DLD1 (cell line): Measurements from ENCODE around the gene KDM7A.
"Not testable (repeated sequence)": the region's sequence is repeated elsewhere in the genome, so short reads cannot be mapped to it uniquely, and the experiment has no call there.

Source experiments
- in situ Hi-C: cut with HindIII; loops from 2 replicates; pipeline ENCODE4 v1.10.0; 2017; ENCODE audit warnings: low sequenced_read_pairs

The KDM7A gene

GRCh38 chr7:140201393-140201792 lies 24.6 kb upstream of the KDM7A start:
- in situ Hi-C loops, result no loop called here

DNA sequence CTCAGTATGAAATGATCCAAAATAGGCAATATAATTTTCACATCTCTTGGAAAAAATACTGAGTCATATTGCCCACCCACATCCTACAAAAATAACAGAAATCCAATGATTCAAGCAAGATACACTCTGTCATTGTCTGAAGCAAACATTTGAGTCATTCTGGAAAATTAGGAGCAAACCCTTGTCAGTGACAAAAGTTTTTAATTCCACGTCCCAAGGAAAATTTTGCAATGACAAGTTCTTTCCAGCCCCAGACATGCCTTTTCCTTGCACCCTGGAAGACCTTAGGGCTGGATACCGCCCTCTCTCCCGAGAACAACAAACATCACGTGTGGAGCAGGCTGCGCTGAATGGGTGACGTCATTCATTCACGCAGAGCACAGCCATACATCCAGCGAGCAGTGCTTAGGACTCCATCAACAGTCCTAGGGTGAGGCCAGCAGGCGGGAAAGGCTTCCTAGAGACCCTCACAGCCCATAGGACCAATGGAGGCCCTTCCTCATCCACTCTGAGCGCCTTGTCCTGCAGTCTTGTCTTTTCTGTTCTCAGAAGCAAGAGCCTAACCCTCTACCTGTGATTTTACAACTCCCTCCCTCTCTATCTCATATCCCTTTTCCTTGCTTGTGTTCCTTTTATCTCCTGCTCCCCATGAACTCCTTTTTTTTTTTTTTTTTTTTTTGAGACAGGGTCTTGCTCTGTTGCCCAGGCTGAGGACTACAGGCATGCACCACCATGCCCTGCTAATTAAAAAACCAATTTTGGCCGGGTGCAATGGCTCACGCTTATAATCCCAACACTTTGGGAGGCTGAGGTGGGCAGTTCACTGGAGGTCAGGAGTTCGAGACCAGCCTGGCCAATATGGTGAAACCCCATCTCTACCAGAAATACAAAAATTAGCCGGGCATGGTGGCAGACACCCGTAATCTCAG lies 23.5 kb upstream of the KDM7A start:
- in situ Hi-C loops, result no loop called here

DNA sequence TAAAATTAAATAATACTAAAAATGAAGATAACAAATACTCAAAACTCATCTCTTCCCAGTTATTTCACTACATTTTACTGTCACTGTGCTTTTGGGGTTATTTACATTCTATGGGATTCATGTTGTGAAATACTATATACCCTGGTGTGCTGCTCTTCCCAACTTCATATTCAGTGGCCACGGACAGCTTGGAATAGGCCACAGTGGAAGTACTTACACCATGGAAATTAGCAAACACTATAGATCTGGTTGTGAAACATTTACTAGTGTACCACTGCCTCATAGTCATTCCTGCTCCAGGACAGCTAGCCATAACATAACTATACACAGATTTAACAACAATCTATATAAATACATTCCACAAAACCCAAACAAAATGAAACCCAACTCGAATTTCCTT lies 21.2 kb upstream of the KDM7A start:
- in situ Hi-C loops, result no loop called here

GRCh38 chr7:140197218-140197890 lies 20.6 kb upstream of the KDM7A start:
- in situ Hi-C loops, result no loop called here

- in situ Hi-C loops, result no loop called here
Measured at GRCh38 chr7:140196361-140197217, 19.8 kb upstream of the KDM7A start.

DNA sequence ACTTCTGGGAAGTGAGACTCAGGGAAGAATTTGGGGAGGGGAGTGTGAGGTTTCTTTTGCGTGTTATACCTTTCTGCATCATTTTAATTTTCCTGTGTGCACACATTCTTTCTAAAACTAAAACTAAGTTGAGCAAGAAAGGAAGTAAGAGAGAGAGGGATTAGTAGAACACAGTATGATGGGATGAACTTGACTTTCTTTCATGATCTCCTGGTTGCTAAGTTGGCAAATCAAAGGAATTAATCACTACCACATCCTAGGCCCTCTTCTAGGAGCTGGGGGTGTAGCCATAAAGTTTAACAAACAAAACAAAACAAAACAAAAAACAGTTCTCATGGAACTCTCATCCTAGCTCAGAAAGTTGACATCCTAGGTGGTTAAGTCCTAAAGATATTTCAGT lies 19.1 kb upstream of the KDM7A start:
- in situ Hi-C loops, result no loop called here

DNA sequence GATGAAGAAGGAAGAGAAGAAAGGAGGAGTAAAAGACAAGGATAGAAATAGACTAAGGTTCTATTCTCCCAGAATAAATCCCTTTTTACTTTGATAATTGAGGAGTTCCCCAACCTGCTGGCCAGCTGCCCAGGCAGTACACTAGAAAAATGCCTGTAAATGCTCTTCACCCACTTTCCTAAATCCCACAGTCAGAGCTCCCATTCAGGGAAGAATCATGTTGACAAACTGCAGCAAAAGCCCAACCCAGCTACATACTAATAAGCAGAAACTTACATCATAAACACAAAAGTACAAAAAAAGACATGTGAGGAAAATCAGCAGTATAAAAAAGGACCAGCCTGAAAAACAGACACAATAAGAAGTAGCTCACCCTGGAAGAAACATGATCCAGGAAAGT lies 15.8 kb upstream of the KDM7A start:
- in situ Hi-C loops, result no loop called here

DNA sequence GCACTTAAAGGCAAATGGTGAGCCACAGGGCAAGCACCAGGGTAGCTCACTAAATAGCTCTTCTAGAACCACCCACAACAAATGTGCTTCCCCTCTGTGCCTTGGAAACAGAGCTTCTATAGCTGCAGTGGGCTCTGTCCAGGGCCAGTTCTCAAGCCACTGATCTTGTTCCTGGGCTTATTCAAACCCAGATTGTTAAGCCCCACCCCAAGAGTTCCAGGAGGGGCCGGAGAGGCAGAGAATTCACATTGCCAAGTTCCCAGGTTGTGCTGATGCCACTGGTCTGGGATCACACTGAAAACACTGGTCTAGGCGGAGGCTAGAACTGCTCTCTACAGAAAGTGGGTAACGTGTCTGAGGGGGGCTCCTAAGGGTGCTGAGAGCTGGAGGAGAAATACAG lies 15.4 kb upstream of the KDM7A start:
- in situ Hi-C loops, result no loop called here

DNA sequence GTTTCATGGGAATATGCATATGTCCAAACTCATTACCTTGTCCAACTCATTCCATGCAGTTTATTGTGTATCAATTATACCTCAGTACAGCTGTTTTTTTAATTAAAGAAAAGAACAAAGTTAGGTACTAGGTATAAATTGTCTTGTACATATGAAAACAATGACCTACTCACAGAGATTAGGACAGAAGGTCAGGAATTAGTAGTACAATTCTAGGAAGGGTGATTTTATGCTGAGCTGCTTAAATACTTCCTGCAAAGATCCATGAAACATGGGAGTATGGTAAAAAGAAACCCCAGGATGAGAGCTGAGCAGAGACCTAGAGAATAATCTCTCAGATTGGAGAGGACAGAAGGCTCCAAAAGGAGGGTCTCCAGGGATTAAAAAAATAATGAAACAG lies 13.8 kb upstream of the KDM7A start:
- in situ Hi-C loops, result no loop called here

- in situ Hi-C loops, result no loop called here
Measured at GRCh38 chr7:140189917-140190316, 13.1 kb upstream of the KDM7A start.

DNA sequence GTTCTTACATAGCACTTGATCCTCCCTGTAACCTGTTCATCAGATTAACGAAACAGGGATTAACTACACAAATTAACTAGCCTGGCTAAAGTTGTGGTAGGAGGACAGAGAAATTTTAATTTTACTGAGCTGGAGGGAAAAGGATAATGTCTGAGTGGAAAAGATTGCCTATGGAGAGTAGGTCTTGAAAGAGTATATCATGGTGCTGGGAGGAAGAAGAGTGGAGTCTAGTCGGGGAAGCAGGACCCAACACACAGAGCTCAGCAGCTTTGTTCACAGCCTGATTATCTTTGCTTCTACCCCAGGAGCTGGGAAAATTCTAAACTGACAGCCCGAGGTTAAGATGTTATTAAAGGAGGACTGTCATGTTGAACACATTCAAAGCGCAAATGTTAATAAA lies 6.1 kb upstream of the KDM7A start:
- in situ Hi-C loops, result no loop called here

- in situ Hi-C loops, result no loop called here
Measured at GRCh38 chr7:140179339-140179738, 2.6 kb upstream of the KDM7A start.

DNA sequence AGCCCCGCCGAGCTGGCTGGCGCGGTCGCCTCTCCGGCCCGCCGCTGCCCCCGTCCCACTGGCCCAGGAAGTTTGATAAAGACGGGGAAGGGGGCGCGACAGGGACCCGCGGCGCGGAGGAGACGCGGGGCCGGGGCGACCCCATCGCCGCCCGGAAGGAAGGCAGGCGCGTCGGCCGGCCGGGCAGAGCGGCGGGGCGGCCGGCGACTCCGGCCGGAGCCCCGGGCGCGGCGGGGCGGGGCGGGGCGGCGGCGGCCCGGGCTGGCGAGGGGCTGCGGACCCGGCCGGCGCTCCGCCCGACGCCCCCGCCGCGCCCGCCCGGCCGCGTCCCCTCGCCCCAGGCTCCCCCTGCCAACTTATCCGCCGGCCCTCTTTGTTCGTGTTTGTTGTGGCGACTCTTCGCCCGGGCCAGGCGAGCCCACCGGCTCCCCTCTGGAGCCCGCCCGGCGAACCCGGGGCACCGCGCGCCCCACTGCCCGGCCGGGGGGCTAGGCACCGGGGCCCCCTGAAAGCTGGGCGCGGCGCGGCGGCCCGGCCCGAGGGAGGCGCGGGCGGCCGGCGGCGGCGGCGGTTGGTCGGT lies 571 bp downstream of the KDM7A start:
- in situ Hi-C loops, result no loop called here

DNA sequence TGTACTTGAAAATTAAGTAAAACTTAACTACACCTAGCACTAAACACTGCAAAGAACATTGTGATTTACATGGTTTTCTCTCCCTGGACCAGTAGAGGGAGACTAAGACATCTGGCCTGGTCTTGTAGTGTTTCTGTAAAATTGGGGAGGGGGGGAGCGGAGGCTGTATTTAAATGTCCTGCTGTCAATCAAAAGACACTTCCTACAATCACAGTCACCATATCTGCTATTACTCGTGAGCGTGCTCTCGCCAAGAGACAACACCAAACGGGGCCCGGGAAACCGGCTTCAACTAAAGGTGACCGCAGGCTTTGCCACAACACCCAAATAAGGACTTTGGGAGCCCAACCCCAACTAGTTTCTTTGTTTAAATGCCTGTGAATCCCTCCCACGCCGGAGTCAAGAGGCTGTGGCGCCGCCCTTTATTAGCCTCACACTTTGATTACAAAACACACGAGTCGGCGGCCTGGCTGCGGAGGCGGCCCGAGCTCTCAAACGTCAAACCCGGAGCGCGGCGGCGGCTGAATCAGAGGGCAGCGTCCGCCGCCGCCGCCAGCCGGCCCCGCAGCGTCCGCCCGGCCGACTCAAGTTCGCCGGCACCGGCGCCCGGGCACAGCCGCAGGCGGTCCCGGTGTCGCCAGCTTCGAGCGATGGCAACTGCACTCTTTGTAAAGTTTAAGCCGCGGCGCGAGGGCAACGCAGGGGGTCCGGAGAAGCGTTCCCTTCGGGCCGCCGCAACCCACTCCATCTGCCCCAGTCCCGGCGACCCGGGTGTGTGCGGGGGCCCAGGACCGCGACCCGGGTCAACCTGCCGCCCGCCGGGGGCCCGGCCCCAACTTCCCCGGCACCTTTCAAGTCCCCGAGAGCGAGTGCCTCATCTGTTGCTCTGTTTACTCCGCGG lies 1.3 kb downstream of the KDM7A start:
- in situ Hi-C loops, result no loop called here

- in situ Hi-C loops, result no loop called here
Measured at GRCh38 chr7:140174217-140174616, 2.6 kb downstream of the KDM7A start.

GRCh38 chr7:140170375-140170774 lies 6.4 kb downstream of the KDM7A start:
- in situ Hi-C loops, result no loop called here

DNA sequence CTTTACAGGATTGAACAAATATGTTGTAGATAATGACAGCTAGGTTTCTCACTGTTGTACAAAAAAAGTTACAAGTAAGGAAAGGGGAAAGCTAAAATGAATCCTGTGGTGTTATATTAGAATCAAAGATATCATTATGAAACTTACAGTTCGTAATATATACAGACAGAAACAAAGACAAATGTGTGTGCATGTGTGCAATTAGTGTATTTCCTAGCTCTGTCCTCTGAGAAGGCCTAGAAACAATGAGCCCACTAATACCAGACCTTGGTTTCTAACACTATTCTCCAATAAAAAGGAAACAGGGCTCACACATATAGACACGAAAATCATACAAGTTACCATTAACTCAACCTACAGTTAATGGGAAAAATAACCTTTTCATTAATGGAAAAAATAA lies 8.0 kb downstream of the KDM7A start:
- in situ Hi-C loops, result no loop called here

DNA sequence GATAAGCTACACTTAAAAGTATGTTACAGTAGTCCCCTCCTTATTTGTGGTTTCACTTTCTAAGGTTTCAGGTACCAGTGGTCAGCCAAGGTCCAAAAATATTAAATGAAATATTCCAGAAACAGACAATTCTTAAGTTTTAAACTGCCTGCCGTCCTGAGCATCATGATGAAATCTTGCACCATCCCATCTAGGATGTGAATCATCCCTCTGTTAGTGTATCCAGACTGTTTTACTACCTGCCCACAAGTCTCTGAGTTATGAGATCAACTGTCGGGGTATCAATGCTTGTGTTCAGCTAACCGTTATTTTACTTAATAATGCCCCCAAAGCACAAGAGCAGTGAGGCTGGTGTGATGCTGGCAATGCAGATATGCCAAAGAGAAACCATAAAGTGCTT lies 11.4 kb downstream of the KDM7A start:
- in situ Hi-C loops, result no loop called here

DNA sequence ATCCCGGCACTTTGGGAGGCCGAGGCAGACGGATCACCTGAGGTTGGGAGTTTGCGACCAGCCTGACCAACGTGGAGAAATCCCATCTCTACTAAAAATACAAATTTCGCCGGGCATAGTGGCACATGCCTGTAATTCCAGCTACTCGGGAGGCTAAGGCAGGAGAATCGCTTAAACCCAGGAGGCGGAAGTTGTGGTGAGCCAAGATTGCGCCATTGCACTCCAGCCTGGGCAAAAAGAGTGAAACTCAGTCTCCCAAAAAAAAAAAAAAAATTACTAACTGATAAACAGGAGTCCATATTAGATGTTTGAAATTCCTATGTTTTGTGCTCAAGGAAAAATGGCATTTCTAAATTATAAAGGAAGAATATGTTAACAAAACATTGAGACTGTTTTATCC lies 14.7 kb downstream of the KDM7A start:
- in situ Hi-C loops, result not testable (repeated sequence)

DNA sequence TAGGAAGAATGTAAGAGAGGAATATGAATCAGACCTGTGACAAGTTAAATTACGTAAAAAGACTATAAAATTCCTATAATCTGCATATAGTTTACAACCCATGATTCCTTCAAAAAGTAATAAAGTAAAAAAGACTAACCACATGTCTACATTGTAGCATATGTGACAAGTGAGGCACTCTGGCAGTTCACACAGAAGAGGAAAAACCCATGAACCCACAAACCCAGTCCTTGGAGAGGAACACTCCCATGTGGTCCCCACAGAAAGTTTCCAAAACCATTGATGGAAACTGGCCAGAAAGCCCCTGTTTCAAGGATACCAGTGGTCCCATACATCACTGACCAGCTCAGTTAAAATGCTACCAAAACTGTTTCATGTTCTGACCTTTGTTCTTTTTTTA lies 15.7 kb downstream of the KDM7A start:
- in situ Hi-C loops, result no loop called here
